H1 (cell line): ENCODE results near the gene ST6GALNAC5. TPM values are rescaled to one million over a fixed set of nuclear protein-coding genes. Genes with fewer than 3 reads are reported as not detected.

ENCODE experiments used
- CTCF ChIA-PET: fragments of 300-600 bp; sonication (Branson Sonifier 250); formaldehyde crosslinking; loops from one replicate; lab custom pipeline; 2021; ENCODE audit not compliant: partially characterized antibody; lab: Charles Lee
- POLR2A ChIA-PET: fragments of 300-600 bp; sonication (Branson Sonifier 250); formaldehyde crosslinking; loops from one replicate; lab custom pipeline; 2021; ENCODE audit warnings: inconsistent platforms; ENCODE audit not compliant: partially characterized antibody; lab: Charles Lee
- DNase-seq, 2 experiments: peaks; one replicate each; pipeline versions ENCODE4 v3.0.0 to v3.0.0-alpha.2; 2010 to 2022; ENCODE audit warnings: low spot score in 2 of 2, low read depth in 1 of 2, mixed read lengths in 1 of 2
- FAIRE-seq: peaks from 2 replicates; lab custom pipeline; 2011; peaks lifted over from hg19 to GRCh38; lab: Jason Lieb, UNC
- H2AFZ ChIP-seq: 2 replicates; pipeline ENCODE4 v1.8.1; 2012; ENCODE audit warnings: low read length, inconsistent platforms
- H2AK5ac ChIP-seq: 2 replicates; pipeline ENCODE4 v1.6.1; 2013; ENCODE audit warnings: low read depth, low read length
- H2BK120ac ChIP-seq: replicated peaks from 2 replicates; pipeline ENCODE3; 2013; ENCODE audit warnings: low read depth, low read length, inconsistent platforms
- H2BK12ac ChIP-seq: 2 replicates; pipeline ENCODE4 v1.6.1; 2013; ENCODE audit warnings: low read depth, low read length
- H2BK15ac ChIP-seq: 2 replicates; pipeline ENCODE4 v1.6.1; 2013; ENCODE audit warnings: low read length
- H2BK20ac ChIP-seq: 2 replicates; pipeline ENCODE4 v1.6.1; 2013; ENCODE audit warnings: low read length
- H2BK5ac ChIP-seq: 2 replicates; pipeline ENCODE4 v1.6.1; 2013; ENCODE audit warnings: low read depth, low read length
- H3K14ac ChIP-seq: 2 replicates; pipeline ENCODE4 v1.6.1; 2013; ENCODE audit warnings: inconsistent platforms; ENCODE audit not compliant: insufficient read length
- H3K18ac ChIP-seq: 2 replicates; pipeline ENCODE4 v1.6.1; 2013; ENCODE audit warnings: low read length; ENCODE audit errors: extremely low read depth
- H3K23ac ChIP-seq: 2 replicates; pipeline ENCODE4 v1.6.1; 2013; ENCODE audit warnings: inconsistent platforms; ENCODE audit not compliant: insufficient read length
- H3K23me2 ChIP-seq: 2 replicates; pipeline ENCODE4 v1.6.1; 2013; ENCODE audit warnings: low read depth, low read length
- H3K27ac ChIP-seq: 2 replicates; pipeline ENCODE4 v1.6.1; 2011; ENCODE audit warnings: low read depth, low read length, inconsistent platforms
- H3K27me3 ChIP-seq, 4 experiments: replicated peaks in 1 of 4; 1 replicate in 1 of 4; 2 replicates in 3 of 4; pipeline versions ENCODE4 v1.6.1 to v1.8.1; 2011 to 2013; ENCODE audit warnings: low read length in 3 of 4, mild to moderate bottlenecking in 3 of 4, inconsistent platforms in 2 of 4, mixed read lengths in 2 of 4, moderate library complexity in 1 of 4; ENCODE audit not compliant: control insufficient read depth in 3 of 4, insufficient read depth in 3 of 4; ENCODE audit errors: extremely low read depth in 1 of 4
- H3K36me3 ChIP-seq, 4 experiments: 2 replicates each; pipeline versions ENCODE4 v1.6.1 to v1.8.1; 2011 to 2013; ENCODE audit warnings: mild to moderate bottlenecking in 4 of 4, low read length in 3 of 4, moderate library complexity in 2 of 4, control low read depth in 1 of 4, inconsistent platforms in 1 of 4; ENCODE audit not compliant: insufficient read depth in 4 of 4, control insufficient read depth in 2 of 4
- H3K4ac ChIP-seq: replicated peaks from 2 replicates; pipeline ENCODE3; 2013; ENCODE audit warnings: low read length, low read depth, mixed read lengths, inconsistent platforms; ENCODE audit not compliant: insufficient read length
- H3K4me1 ChIP-seq, 4 experiments: replicated peaks in 1 of 4; 1 replicate in 1 of 4; 2 replicates in 3 of 4; pipeline versions ENCODE4 v1.6.1 to v1.8.1; 2011 to 2013; ENCODE audit warnings: low read length in 3 of 4, inconsistent platforms in 2 of 4, mixed read lengths in 1 of 4; ENCODE audit not compliant: insufficient read depth in 4 of 4, control insufficient read depth in 3 of 4
- H3K4me2 ChIP-seq, 2 experiments: 2 replicates each; pipeline versions ENCODE4 v1.6.1 to v1.8.1; 2011 to 2013; ENCODE audit warnings: low read depth in 2 of 2, low read length in 2 of 2, control low read depth in 1 of 2, inconsistent platforms in 1 of 2, mild to moderate bottlenecking in 1 of 2; ENCODE audit not compliant: insufficient read depth in 1 of 2
- H3K4me3 ChIP-seq, 4 experiments: fragments of 200-600, 300-600 bp in 1 of 4; sonication (generic), shearing (Covaris generic), sonication (Bioruptor Twin) in 1 of 4; 2 replicates each; pipeline versions ENCODE4 v1.5.1 to v1.8.1; 2011 to 2016; ENCODE audit warnings: low read length in 4 of 4, low read depth in 3 of 4, control low read depth in 2 of 4, inconsistent platforms in 2 of 4, mild to moderate bottlenecking in 2 of 4, mixed read lengths in 1 of 4, moderate library complexity in 1 of 4; ENCODE audit not compliant: insufficient read depth in 2 of 4; ENCODE audit errors: extremely low read depth in 1 of 4
- H3K56ac ChIP-seq: replicated peaks from 2 replicates; pipeline ENCODE3; 2013; ENCODE audit warnings: low read depth, mild to moderate bottlenecking, mixed read lengths, low read length, inconsistent platforms; ENCODE audit not compliant: insufficient read length
- H3K79me1 ChIP-seq: 2 replicates; pipeline ENCODE4 v1.6.1; 2013; ENCODE audit warnings: low read depth, low read length, control low read depth
- H3K79me2 ChIP-seq, 2 experiments: 2 replicates each; pipeline versions ENCODE4 v1.6.1 to v1.8.1; 2012 to 2013; ENCODE audit warnings: low read length in 2 of 2, mild to moderate bottlenecking in 2 of 2, inconsistent platforms in 1 of 2; ENCODE audit not compliant: insufficient read depth in 2 of 2, control insufficient read depth in 1 of 2
- H3K9ac ChIP-seq, 4 experiments: replicated peaks in 1 of 4; 1 replicate in 1 of 4; 2 replicates in 3 of 4; pipeline versions ENCODE4 v1.6.1 to v1.8.1; 2011 to 2013; ENCODE audit warnings: low read depth in 3 of 4, low read length in 3 of 4, control low read depth in 2 of 4, mild to moderate bottlenecking in 2 of 4, moderate library complexity in 2 of 4, inconsistent platforms in 1 of 4; ENCODE audit errors: extremely low read depth in 1 of 4
- H3K9me3 ChIP-seq, 2 experiments: 2 replicates each; pipeline versions ENCODE4 v1.6.1 to v1.8.1; 2012 to 2013; ENCODE audit warnings: mild to moderate bottlenecking in 2 of 2, moderate library complexity in 2 of 2, control low read depth in 1 of 2, inconsistent platforms in 1 of 2, low read depth in 1 of 2, low read length in 1 of 2, mixed read lengths in 1 of 2; ENCODE audit not compliant: insufficient read depth in 2 of 2
- H4K20me1 ChIP-seq, 2 experiments: replicated peaks in 1 of 2; 2 replicates each; pipeline versions ENCODE3 to v1.8.1; 2011 to 2013; ENCODE audit warnings: inconsistent platforms in 2 of 2, low read length in 2 of 2, mild to moderate bottlenecking in 1 of 2; ENCODE audit not compliant: insufficient read depth in 2 of 2, control insufficient read depth in 1 of 2
- H4K5ac ChIP-seq: 2 replicates; pipeline ENCODE4 v1.6.1; 2013; ENCODE audit warnings: low read length, low read depth, mixed read lengths, inconsistent platforms; ENCODE audit not compliant: insufficient read length
- H4K8ac ChIP-seq: 2 replicates; pipeline ENCODE4 v1.8.0; 2013; ENCODE audit warnings: mild to moderate bottlenecking, moderate library complexity, low read length, inconsistent platforms; ENCODE audit not compliant: insufficient read depth; ENCODE audit errors: extremely low read depth
- H4K91ac ChIP-seq: replicated peaks from 2 replicates; pipeline ENCODE3; 2013; ENCODE audit warnings: low read length, mixed read lengths, inconsistent platforms; ENCODE audit not compliant: insufficient read length
- GTF2F1 ChIP-seq: IDR thresholded peaks from 2 replicates; pipeline ENCODE4 v1.6.1; 2012; ENCODE audit warnings: low read depth, low read length, improper control_type of control experiment, borderline replicate concordance
- WGBS, 2 experiments: shearing (Covaris generic) in 1 of 2; methylation state at CpG; one replicate each; pipeline versions ENCODE4 v1.1.6 to v1.1.7; 2013 to 2015; ENCODE audit warnings: low lambda C conversion rate in 2 of 2, mixed read lengths in 2 of 2, inconsistent platforms in 1 of 2, low coverage in 1 of 2, missing lambda C conversion rate in 1 of 2; ENCODE audit not compliant: insufficient replicate concordance in 2 of 2, insufficient coverage in 1 of 2, insufficient read length in 1 of 2; ENCODE audit errors: extremely low coverage in 1 of 2, missing lambda C conversion rate in 1 of 2; 5-methylcytosine and 5-hydroxymethylcytosine counted together
- polyA plus RNA-seq, 7 experiments: library from polyadenylated mRNA; depleted of rRNA in 3 of 7; stranded (reverse) in 5 of 7; unstranded in 2 of 7; fragments of >200 nt in 5 of 7; fragments of 200-250 nt in 2 of 7; gene quantifications; 1 replicate in 5 of 7; 2 replicates in 1 of 7; 4 replicates in 1 of 7; pipeline versions ENCODE4 v1.2.1 to v1.2.3, GENCODE V29; 2011 to 2013; ENCODE audit warnings: missing spikeins in 2 of 7, mixed read lengths in 2 of 7
- total RNA-seq: library from RNA; stranded (reverse); fragmentation: NEBNext Ultra II Directional; extraction: Animal tissue kit (Norgen Biotek cat#: 25700); gene quantifications from 2 replicates; pipeline ENCODE4 v1.2.1, GENCODE V29; 2021

ST6GALNAC5 gene
- total and polyA plus RNA-seq, 2 of the 8 experiments (the other 6 are each of a cell fraction or from before 2014, with no cell fraction given): 6.2 to 7.3 TPM

DNA sequence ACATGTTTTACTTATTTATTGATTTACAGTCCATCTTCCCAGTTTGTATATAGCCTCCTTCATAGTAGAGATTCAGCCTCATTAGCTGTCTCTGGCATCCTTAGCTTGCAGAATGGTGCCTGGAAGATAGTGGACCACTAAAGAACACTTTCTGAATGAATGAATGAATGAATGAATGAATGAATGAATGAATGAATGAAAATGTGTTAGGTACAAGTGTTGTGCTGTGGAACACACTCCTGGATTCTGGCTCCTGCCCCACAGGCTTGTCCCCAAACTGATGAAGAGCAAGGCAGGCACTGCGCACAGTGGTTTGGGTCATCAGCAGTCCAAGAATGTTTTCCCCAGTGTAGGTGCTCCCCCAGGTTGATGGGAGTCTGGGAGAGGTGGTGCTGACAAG, 159.4 kb downstream of the ST6GALNAC5 start:
- no peaks in the 10 kb centered on the region for H3K79me2 ChIP-seq
- DNase-seq: no peak
- FAIRE-seq: no peak
- WGBS, 2 experiments: 92% methylated on average over 1 of the region's 1 CpG; no CpG with 5 or more reads in 1 of the 2 experiments
- H3K56ac ChIP-seq: no peak overlapping the region
- no peak for TF ChIP-seq GTF2F1
- no peaks in the 10 kb centered on the region for H3K27me3 ChIP-seq
- H2AK5ac ChIP-seq: no peak overlapping the region
- H3K27ac ChIP-seq: no peak overlapping the region
- no peak overlapping the region for H2AFZ ChIP-seq
- H3K36me3 ChIP-seq: no peaks in the 10 kb centered on the region
- H3K23ac ChIP-seq: no peak overlapping the region
- peaks cover 0 to 5% (median 2%) of the 10 kb centered on the region in 4 experiments; a peak in 4 of 7 replicates for H3K4me1 ChIP-seq
- no peak overlapping the region for H3K4me2 ChIP-seq
- H3K18ac ChIP-seq: no peak overlapping the region
- no peak overlapping the region for H3K4me3 ChIP-seq
- H4K8ac ChIP-seq: no peak overlapping the region
- ChIA-PET CTCF (interaction anchor here (1.2 kb wide), 1 partner anchor 638 kb away, joined by 3 read pairs; no protein-coding TSS in a partner anchor), POLR2A (no interaction called here)
- no peak overlapping the region for H4K5ac ChIP-seq
- H4K20me1 ChIP-seq: no peaks in the 10 kb centered on the region
- no peak overlapping the region for H3K4ac ChIP-seq
- no peaks in the 10 kb centered on the region for H3K9me3 ChIP-seq
- H3K9ac ChIP-seq: no peak overlapping the region
- no peak overlapping the region for H2BK20ac ChIP-seq
- H3K79me1 ChIP-seq: no peaks in the 10 kb centered on the region
- H3K23me2 ChIP-seq: no peaks in the 10 kb centered on the region
- no peak overlapping the region for H2BK120ac ChIP-seq
- H2BK12ac ChIP-seq: no peak overlapping the region
- H4K91ac ChIP-seq: no peak overlapping the region
- no peak overlapping the region for H2BK5ac ChIP-seq
- no peak overlapping the region for H3K14ac ChIP-seq
- H2BK15ac ChIP-seq: no peak overlapping the region
